Endometrial microvascular endothelial cells (primary cell): ENCODE results near the gene GBE1. TPM values are rescaled to one million over a fixed set of nuclear protein-coding genes. Genes with fewer than 3 reads are reported as not detected.

Source experiments
- in situ Hi-C: cut with HindIII; loops from 2 replicates; pipeline ENCODE4 v1.10.0; 2017; ENCODE audit warnings: low sequenced_read_pairs, low pct_unique_long_range_greater_than_20kb; ENCODE audit errors: inconsistent ontology term
- total RNA-seq: library from RNA; depleted of rRNA; stranded (reverse); fragments of >200 nt; gene quantifications from one replicate; pipeline ENCODE4 v1.2.3, GENCODE V29; 2015; ENCODE audit errors: inconsistent ontology term

The GBE1 gene
- total RNA-seq, 1 donor from 2014 or later: 117 TPM

DNA sequence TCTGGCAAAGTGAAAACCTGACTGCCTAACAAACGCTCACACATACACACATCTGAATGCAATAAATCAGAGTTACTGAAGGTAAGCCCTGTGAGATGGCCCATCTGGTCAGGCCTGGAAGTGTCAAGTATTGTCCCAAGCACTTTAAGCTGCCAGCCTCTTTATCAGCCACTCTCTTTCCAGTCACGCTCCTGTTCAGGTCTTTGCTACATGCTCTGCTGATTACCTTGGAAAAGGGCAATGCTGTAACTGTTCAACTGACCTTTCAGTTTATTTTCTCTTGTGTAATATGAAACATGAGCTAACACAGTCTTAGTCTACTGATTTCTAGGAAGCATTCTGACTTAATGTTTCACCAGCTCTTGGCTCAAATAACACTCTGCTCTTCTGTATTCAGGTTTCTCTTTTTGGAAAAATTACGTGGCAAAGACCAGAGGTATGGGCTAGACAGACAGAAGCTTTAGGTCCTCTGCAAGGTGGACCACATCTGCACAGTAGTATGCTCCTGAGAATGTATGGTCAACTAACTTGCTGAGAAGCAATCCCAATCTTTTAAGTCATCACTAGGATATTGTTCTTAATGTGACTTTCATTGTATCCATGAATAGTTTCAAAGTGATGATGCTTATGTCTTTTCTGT lies 44.5 kb downstream of the GBE1 start:
- in situ Hi-C loops: no loop called here

DNA sequence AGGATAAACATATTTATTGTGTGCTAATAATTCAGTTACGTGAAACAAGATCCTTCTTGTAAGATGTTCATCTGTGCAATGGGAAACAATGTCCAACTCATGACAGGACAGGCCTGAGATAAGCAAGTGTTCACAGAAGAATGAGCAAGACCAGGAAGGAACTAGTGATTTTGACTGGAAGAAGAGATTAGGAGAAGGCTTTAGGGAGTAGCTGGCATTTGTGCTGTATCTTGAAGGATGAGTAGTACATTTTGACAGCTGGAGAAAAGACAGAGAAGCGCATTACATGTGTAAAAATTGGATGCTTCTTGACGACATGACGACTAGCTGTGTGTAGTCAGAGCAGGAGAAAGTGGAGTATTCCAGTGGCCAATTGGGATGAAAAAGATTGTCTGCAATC lies 48.4 kb downstream of the GBE1 start:
- in situ Hi-C loops: no loop called here

DNA sequence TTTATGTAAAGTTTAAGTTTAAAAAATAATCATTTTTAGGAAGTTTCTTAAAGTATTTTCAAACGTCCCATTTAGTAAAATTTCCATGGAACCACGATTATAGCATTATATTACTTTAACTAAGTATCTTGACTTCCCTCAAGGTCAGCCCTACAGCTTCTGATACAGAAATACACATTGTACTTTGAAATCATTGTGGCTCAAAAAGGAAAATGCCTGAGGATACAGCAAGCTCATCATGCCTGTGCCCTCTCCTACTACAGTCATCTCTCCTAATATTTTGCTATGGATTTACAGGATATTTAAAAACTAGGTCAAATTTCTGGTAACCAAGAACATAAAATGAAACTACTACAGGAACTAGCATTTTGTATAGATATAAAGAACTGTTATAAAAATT lies 51.8 kb downstream of the GBE1 start:
- in situ Hi-C loops: no loop called here

DNA sequence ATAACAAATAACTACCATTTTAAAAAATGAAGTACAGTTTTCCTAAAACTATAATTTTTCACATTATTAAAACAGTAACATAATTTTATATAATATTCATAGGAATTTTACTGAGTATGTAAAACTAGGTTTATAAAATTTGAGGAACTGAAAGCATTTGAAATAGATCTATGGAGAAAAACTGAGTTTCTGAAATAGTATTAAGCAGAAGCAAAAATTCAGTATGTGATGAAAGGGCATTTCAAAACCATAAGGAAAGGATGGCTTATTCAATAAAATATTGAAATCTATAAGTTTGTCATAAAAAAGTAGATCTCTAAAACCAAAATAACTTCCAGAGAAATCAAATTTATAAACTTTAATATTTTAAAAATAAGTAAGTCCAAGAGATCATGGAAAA lies 53.4 kb downstream of the GBE1 start:
- in situ Hi-C loops: no loop called here

DNA sequence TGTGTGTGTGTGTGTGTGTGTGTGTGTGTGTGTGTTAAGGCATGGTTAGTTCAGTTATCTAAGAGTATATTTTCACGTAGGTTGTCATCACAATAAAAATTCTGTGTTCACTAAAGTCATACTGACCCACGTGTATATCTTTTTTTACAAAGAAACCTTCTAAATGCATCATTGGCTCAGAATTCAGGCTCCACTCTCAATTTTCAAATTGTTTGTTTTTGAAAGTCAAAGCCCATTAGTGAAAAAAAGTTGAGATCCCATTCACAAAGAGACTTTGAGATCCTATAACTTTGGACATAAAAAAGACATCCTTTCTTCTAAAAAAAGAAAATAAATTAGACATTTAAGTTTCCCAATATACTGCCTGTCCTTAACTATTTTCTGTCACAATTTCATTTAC lies 59.3 kb downstream of the GBE1 start:
- in situ Hi-C loops: no loop called here

DNA sequence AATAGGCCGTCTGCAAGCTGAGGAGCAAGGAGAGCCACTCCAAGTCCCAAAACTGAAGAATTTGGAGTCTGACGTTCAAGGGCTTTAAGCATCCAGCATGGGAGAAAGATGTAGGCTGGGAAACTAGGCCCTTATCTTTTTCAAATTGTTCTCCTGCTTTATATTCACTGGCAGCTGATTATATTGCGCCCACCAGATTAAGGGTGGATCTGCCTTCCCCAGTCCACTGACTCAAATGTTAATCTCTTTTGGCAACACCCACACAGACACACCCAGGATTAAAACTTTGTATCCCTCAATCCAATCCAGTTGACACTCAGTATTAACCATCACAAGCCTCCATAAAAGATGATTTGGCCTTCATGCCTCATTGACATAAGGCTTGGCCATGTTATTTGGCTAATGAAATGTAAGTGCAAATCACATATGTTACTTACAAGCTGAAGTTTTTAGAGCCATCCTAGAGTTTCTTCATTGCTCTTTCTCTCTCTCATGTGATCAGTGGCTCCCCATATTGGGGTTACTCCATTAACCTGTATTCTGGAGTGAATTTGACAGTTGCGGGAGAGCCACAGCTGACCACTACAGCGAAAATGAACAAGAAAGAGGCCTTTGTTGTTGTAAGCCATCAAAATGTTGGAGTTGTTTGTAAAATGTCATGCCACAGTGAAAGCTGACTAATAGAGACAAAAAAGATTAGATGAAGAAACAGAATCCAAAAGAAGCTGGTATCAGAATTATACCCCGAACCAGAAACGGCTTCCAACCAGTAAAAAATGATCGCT lies 61.7 kb downstream of the GBE1 start:
- in situ Hi-C loops: no loop called here

DNA sequence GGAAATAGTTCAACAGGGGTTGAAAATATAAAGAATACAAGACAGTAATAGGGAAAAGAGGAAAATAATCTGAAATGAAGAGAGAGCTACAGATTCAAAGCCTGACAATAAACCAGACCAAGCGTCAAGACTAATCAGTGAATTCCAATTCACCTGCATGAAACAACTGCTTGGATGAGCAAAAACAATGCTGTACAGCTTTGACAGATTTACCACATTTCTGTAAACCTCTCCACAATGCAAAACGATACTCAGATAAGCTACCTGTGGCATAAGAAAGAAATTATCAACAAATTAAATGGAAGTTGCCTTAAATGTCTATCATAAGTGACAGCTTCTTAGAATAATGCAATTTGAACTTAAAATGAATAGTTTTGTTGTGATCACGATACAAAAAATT lies 65.4 kb downstream of the GBE1 start:
- in situ Hi-C loops: no loop called here

DNA sequence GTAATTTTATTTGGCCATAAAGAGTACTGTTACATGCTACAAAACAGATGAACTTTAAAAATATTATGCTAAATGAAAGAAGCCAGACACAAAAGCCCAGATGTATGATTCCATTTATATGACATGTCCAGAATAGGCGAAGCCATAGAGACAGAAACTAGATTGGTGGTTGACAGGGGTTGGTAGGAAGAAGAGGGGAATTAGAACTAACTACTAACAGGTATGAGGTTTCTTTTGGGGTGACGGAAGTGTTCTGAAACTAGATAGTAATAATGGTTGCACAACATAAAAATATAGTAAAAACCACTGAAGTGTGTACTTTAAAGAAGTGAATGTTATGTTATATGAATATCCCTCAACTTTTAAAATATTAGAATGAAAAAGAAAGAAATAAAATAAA lies 66.1 kb downstream of the GBE1 start:
- in situ Hi-C loops: no loop called here

DNA sequence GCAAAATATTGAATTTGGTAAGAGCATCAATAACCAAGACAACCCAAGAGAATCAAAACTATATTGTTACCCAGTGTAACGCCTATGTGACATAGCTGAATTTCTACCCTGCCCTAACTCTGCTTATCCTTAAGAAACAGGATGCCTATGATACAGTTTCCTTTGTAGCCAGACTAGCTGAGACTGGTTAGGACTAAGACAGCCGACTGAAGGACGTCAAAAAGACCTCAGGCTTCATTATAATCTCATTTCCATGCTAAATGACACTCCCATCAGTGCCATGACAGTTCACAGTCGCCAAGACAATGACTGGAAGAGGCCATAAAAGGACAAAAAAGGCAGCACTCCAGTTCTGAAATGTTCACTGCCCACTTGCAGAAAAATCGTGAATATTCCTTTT lies 66.8 kb downstream of the GBE1 start:
- in situ Hi-C loops: no loop called here

DNA sequence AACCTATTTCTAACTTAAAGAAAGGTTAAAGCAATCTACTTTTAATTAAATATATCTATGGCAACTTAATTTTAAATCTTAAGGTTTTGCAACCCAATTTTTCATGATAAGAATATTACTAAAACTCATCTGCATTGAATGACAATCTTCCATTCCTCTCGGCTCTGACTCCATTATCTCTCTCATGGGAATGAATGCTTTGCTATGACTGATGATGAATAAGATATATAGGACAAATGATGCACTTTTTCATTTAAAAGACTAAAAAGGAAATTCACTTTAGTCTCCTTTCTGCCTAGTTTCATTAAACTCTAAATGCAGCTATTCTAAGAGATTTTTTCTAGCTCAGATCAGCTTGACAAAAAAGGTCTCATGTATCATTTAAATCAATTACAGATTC lies 68.7 kb downstream of the GBE1 start:
- in situ Hi-C loops: no loop called here

DNA sequence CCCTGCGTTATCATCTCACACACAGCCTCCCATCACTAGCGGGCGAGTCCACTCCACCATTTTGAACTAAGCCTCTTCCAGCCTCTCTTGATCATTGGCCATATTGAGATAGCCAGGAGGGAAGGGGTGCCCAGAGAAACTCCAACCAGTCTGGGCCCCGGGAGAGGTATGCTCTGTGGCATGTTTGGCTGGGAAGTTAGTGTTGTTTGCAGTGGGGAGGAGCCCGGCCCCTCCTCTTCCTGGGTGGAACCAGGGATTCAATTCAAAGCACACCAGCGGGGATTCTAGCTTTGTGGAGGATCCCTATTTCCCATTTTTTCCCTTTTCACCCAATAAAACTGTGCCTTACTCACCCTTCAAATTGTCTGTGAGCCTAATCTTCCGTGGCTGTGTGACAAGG lies 71.8 kb downstream of the GBE1 start:
- in situ Hi-C loops: no loop called here

DNA sequence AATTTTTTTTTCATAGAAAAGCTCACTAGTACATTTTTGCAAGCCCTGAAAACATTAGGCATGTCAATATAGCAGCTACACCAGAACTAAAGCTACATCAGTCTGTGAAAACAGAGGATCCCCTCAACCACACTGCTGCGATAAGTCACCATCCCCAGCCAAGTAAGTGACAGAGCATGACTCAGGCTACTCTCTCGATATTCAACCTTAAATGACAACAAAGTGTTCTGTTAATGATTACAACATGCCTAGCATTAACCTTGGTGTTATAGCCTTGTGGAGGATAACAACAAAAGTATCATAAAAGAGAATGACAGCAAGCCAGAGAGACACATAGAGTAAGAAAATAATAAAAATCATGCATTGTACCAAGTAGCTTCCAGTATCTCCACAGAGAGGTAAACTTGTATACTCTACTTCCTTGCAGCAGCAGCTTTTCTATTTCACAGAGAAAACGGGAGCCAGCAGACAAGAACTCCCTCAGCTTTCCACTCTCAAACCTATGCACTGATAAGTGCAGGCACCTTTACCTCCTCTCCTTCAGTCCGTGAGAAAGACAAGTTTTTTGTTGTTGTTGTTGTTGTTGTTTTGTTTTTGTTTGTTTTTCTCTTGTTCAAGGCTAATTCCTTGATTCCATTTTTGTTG lies 76.6 kb downstream of the GBE1 start:
- in situ Hi-C loops: no loop called here

DNA sequence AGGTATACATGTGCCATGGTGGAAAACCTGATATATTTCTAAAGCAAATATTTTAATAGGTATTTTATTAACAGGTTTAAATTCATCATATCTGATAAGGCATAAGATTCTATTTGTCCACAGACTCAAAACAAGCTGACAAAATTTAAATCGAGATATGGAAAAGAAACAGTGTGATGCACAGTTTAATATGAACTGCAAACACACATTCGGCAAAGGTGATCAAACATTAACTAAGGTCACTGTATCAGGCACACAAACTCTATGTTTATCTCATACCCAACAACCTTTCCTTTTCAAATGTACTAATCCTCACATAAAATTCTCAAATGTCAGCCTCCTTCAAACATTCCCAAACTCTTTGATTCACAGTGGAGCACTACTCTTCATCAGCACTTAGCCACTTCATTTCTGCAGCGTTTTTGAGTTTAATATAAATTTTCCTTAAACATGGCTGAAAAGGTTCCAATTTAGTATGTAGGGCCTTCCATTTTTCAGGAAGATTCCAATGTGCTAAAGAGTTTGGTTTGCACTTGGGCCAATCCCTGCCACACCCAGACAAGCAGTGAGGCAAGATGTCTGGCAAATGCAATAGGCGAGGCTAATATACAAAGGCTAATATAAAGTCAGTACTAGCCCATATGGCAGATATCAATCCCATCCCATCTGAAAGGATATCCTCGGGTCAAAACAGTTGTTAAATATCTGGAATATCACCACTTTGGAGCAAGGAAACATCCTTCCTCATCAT lies 84.6 kb downstream of the GBE1 start:
- in situ Hi-C loops: no loop called here

DNA sequence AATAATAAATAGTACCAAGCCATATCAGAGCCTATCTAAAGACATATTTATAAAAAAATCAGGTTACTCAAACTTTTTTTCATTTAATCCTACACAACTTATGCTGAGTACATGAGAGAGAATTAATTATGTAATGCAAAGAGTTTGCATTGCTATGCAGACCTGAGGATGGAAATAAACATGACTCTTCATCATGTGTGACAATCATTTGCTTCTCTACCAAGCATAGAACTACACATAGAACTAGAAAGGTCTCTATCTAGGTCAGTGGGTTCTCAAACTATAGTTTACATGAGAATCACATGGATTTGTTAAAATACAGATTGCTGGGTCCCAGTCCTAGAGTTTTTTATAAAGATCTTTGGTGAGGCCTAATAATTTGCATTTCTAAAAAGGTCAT lies 86.8 kb downstream of the GBE1 start:
- in situ Hi-C loops: no loop called here

DNA sequence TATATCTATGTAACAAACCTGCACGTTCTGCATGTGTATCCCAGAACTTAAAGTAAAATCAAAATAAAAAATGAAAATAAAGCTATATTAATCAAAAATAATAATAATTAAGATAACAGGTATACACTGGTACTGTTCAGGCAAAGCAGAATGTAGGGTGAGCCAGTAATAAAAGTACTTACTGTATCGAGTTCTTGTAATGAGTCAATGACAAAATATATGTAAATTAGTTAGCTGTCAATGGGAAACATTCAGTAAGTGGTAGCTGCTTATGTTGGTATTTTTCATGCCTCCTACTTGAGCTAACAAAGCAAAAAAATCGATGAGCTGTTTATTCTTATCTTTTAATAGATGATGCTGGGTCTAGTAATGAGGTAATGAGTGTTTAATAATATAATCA lies 93.2 kb downstream of the GBE1 start:
- in situ Hi-C loops: no loop called here

DNA sequence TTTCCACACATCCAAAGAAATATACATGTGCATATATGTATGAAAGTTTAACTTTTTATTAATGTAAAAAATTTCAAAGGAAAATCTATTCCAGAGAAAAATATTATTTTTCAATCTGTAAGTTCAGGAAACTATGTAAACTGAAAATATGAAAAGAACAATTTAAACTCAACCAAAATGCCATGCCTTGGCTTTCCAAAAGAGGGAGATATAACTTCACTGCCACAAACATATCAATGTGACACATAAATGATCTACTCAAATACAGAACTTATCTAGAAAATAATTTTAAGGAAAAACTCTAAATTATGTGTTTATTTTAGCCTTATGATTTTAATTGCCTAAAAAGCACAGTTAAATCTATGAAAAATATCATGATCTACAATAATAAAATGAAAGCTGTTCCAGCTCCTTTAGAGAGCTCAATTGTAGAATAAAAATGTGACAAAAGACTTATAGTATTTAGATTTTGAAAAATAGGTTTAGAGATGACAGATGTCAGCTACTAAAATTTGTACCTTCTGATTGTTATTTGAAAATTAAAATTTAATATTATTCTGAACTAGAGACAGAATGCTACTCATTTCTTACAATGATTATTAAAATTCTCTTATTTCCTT lies 94.8 kb downstream of the GBE1 start:
- in situ Hi-C loops: no loop called here

DNA sequence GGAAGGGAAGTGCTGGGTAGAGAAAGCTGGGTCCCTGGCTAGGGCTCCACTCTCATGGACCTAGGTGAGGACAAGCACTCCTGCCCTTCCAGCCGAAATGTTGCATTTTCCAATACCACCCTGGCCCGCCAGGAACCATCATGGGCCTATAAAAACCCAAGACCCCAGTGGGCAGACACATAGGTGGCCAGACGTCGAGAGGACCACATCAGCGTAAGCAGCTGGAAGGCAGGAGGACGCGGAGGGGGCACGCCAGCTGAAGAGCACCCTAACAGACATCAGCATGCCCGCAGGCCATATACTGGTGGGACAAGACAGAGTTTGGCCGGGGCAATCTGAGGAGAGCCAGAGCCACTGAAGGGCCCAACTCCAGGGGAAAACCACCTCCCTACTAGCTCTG lies 98.3 kb downstream of the GBE1 start:
- in situ Hi-C loops: no loop called here

DNA sequence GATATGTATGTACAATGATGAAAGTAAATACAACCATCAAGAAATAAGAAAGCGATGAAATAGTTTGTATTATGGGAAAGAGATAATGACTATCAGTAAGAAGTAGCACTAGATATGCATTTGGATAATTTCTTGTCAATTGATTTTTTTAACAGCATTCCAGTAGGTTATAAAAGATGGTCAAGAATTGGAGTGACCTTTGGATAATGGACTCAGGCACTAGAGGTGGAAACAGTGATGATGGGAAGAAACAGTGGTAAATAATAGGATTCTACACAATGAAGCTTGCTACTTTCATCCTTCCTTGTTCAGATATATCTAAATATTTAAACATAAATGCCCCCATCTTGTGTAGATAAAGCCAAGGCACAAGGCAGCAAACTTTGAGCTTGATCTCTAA lies 101.4 kb downstream of the GBE1 start:
- in situ Hi-C loops: no loop called here

DNA sequence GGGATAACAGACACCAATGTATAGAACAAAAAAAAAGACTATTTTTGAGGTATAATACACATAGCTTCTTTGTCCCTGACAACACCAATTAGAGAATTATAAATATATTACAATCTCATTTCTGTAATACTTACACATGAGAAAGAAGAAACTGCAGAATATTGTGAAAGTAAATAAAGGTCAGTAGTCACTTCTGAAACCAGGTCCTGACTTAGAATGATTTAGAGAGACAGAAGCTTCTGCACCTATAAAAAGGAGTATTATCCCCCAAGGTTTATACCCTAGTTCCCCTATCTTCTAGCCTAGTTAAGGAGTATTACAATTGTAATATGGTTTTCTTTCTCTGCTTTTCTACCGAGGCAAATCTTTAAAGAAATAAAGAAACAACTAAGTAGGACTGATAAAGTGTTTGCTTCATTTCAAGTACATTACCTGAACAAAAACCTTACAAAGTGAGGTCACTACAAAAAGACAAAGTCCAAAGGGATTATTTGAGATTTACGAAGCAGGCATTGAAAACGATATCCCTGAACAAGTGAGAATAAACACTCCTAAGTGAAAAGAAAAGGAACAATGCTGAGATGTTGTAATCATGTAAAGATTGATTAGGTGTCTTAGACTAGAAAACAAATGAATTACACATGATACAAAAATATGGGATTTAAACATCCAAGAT lies 103.0 kb downstream of the GBE1 start:
- in situ Hi-C loops: no loop called here
